Measurements from ENCODE around the gene PTGDS. TPM values are rescaled to one million over a fixed set of nuclear protein-coding genes. Genes with fewer than 3 reads are reported as not detected.

The PTGDS gene
- total RNA-seq, 4 donors from 2014 or later, result 6.8 to 59.1 (median 17.8) TPM

GRCh38 chr9:136949239-136949816 lies 28.0 kb upstream of the PTGDS start:
- Histone ChIP-seq H3K4me3 (peak overlapping the region; percentile 35 to 57 (median 52)), H3K27me3 (no peaks in the 10 kb centered on the region), H3K27ac (peak overlapping the region; percentile 90 to 93 (median 92)), H3K36me3 (no peaks in the 10 kb centered on the region), H3K4me1 (peaks cover 3 to 36% (median 23%) of the 10 kb centered on the region in 4 donors), H3K9me3 (no peaks in the 10 kb centered on the region)
- intact Hi-C loops (cut with DNase I; ENCODE audit: low total_unique reads) (loop anchor here (5.0 to 10.0 kb wide), 2 partner anchors 83 to 85 kb away; partner anchors contain the start of genes EDF1 and FUT7), in situ Hi-C loops (cut with MboI; ENCODE audit: low pct_ligation_motif_present in 1 of 4, low pct_unique_long_range_greater_than_20kb in 1 of 4, low sequenced_read_pairs in 3 of 4) (no loop called here)
- no peak for TF ChIP-seq EP300 (IDR thresholded peaks at IDR 0.05; ENCODE audit: low read depth)
- no peak for TF ChIP-seq POLR2A (IDR thresholded peaks at IDR 0.05)
- TF ChIP-seq POLR2AphosphoS5 (IDR thresholded peaks at IDR 0.05), result no peak
- TF ChIP-seq, protein P1, sequence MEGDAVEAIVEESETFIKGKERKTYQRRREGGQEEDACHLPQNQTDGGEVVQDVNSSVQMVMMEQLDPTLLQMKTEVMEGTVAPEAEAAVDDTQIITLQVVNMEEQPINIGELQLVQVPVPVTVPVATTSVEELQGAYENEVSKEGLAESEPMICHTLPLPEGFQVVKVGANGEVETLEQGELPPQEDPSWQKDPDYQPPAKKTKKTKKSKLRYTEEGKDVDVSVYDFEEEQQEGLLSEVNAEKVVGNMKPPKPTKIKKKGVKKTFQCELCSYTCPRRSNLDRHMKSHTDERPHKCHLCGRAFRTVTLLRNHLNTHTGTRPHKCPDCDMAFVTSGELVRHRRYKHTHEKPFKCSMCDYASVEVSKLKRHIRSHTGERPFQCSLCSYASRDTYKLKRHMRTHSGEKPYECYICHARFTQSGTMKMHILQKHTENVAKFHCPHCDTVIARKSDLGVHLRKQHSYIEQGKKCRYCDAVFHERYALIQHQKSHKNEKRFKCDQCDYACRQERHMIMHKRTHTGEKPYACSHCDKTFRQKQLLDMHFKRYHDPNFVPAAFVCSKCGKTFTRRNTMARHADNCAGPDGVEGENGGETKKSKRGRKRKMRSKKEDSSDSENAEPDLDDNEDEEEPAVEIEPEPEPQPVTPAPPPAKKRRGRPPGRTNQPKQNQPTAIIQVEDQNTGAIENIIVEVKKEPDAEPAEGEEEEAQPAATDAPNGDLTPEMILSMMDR (IDR thresholded peaks at IDR 0.05), result no peak
- WGBS, 2 donors (ENCODE audit: low coverage in 1 of 2), result 7 to 11% methylated on average over 5 to 21 of the region's 22 CpGs
- DNase-seq, result no peak

- DNase-seq, result peak; percentile 98
- in situ Hi-C loops (cut with MboI; ENCODE audit: low pct_ligation_motif_present in 1 of 4, low pct_unique_long_range_greater_than_20kb in 1 of 4, low sequenced_read_pairs in 3 of 4), result no loop called here
- H3K4me3 ChIP-seq, result peak overlapping the region; percentile 35 to 57 (median 52)
- WGBS, 2 donors (ENCODE audit: low coverage in 1 of 2), result 0 to 5% methylated on average over 6 to 31 of the region's 63 CpGs
- peaks cover 3 to 32% (median 19%) of the 10 kb centered on the region in 4 donors for H3K4me1 ChIP-seq
- H3K27ac ChIP-seq, result peak overlapping the region; percentile 90 to 93 (median 92)
- intact Hi-C loops (cut with DNase I; ENCODE audit: low total_unique reads), result loop anchor here (5.0 to 10.0 kb wide), 2 partner anchors 82 to 85 kb away; partner anchors contain the start of genes EDF1 and FUT7
- no peaks in the 10 kb centered on the region for H3K36me3 ChIP-seq
- TF ChIP-seq POLR2AphosphoS5 (IDR thresholded peaks at IDR 0.05), result peak; percentile 84 to 94 (median 86)
- TF ChIP-seq, protein P1 (IDR thresholded peaks at IDR 0.05), result peak; percentile 15 to 72 (median 24)
- no peak for TF ChIP-seq EP300 (IDR thresholded peaks at IDR 0.05; ENCODE audit: low read depth)
- peak; percentile 80 for TF ChIP-seq POLR2A (IDR thresholded peaks at IDR 0.05)
- H3K27me3 ChIP-seq, result no peaks in the 10 kb centered on the region
- no peaks in the 10 kb centered on the region for H3K9me3 ChIP-seq
These were observed 27.3 kb upstream of the PTGDS start for GRCh38 chr9:136949817-136950655.

GRCh38 chr9:136950656-136951276 lies 26.5 kb upstream of the PTGDS start:
- intact Hi-C loops (cut with DNase I; ENCODE audit: low total_unique reads) (no loop called here), in situ Hi-C loops (cut with MboI; ENCODE audit: low pct_ligation_motif_present in 1 of 4, low pct_unique_long_range_greater_than_20kb in 1 of 4, low sequenced_read_pairs in 3 of 4) (no loop called here)
- H3K9me3 ChIP-seq, result no peaks in the 10 kb centered on the region
- peaks cover 3 to 30% (median 19%) of the 10 kb centered on the region in 4 donors for H3K4me1 ChIP-seq
- no peak for TF ChIP-seq POLR2AphosphoS5 (IDR thresholded peaks at IDR 0.05)
- no peaks in the 10 kb centered on the region for H3K36me3 ChIP-seq
- WGBS, 2 donors (ENCODE audit: low coverage in 1 of 2), result 27% methylated on average over 6 of the region's 9 CpGs; no CpG with 5 or more reads in 1 of the 2 donors
- DNase-seq, result no peak
- H3K27me3 ChIP-seq, result no peaks in the 10 kb centered on the region
- peak overlapping the region; percentile 90 to 93 (median 92) for H3K27ac ChIP-seq
- H3K4me3 ChIP-seq, result peak overlapping the region in 3 of 4 donors; percentile 35 to 57 (median 48)

DNA sequence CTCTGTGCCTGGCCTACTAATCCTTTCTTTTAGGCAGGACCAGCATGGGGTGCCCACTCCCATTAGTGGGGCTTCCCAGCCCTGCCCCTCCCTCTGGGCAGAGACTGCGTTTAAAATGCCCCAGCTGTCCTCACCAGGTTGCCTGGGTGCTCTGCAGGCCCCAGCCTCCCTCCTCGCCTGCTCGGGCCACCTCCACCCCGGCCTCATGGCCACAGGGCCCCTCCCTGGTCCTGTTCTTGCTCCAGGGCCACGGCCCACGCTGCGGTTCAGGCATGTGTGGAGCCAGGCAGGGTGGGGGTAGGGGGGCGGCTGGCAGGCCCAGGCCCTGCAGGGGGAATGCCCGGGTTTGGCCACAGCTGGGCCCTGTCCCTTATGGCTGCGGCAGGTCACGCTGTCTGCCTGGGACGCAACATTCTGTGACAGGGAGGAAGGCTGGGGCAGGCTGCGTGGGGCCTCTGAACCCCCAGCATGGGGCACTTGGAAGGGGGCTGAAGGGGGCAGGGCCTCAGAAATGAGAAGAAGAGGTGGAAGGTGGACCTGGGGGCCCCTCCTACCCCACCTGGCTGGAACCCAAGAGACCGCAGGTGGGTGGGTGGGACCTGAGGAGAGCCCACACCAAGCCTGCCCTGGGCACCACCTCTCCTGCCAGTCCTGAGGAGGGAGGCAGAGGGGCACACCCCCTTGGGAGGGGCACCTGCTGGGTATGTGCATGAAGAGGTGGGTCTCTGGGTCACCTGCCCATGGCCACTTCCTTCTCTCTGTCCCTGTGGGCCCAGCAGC lies 25.6 kb upstream of the PTGDS start, which contains the start of gene LCN12:
Gene LCN12 (plus strand): TSS at position 733 of the 780 bp plus-strand sequence. CDS start 55 bp downstream, outside the sequence.
- H3K4me1 ChIP-seq, result peaks cover 3 to 30% (median 19%) of the 10 kb centered on the region in 4 donors
- no peaks in the 10 kb centered on the region for H3K36me3 ChIP-seq
- H3K4me3 ChIP-seq, result no peak within 1 kb of the TSS
- intact Hi-C loops (cut with DNase I; ENCODE audit: low total_unique reads) (no loop called here), in situ Hi-C loops (cut with MboI; ENCODE audit: low pct_ligation_motif_present in 1 of 4, low pct_unique_long_range_greater_than_20kb in 1 of 4, low sequenced_read_pairs in 3 of 4) (no loop called here)
- no peaks in the 10 kb centered on the region for H3K27me3 ChIP-seq
- TF ChIP-seq, protein P1 (IDR thresholded peaks at IDR 0.05), result no peak
- TF ChIP-seq POLR2AphosphoS5 (IDR thresholded peaks at IDR 0.05) (no peak), POLR2A (IDR thresholded peaks at IDR 0.05) (no peak), EP300 (IDR thresholded peaks at IDR 0.05; ENCODE audit: low read depth) (no peak)
- peak within 1 kb of the TSS in 2 of 4 donors; percentile 90 to 92 for H3K27ac ChIP-seq
- no peaks in the 10 kb centered on the region for H3K9me3 ChIP-seq
- WGBS, 2 donors (ENCODE audit: low coverage in 1 of 2), result 72% methylated on average over 14 of the region's 14 CpGs; no CpG with 5 or more reads in 1 of the 2 donors
- no peak for DNase-seq

Data from transverse colon (tissue), 4 donors.